Breast epithelium (tissue), 3 donors: ENCODE measurements around the gene LTBP2.

Source experiments
- CTCF ChIP-seq, 3 donors: fragments of 450-650 bp; IDR thresholded peaks; one replicate each; pipeline ENCODE4 v1.5.1; 2016 to 2017; ENCODE audit warnings: antibody characterized with exemption in 3 of 3, mild to moderate bottlenecking in 3 of 3, moderate library complexity in 3 of 3
- POLR2AphosphoS5 ChIP-seq, 3 donors: sonication (generic); formaldehyde crosslinking; IDR thresholded peaks; one replicate each; pipeline ENCODE4 v1.6.1; 2017; ENCODE audit warnings: antibody characterized with exemption in 3 of 3

GRCh38 chr14:74469548-74470518 is 142.2 kb downstream of the LTBP2 start:
- no peak for TF ChIP-seq CTCF (IDR thresholded peaks at IDR 0.05)
- TF ChIP-seq POLR2AphosphoS5 (IDR thresholded peaks at IDR 0.05): no peak
